ENCODE measurements around the gene ZNF215. TPM values are rescaled to one million over a fixed set of nuclear protein-coding genes. Genes with fewer than 3 reads are reported as not detected.

ZNF215 gene
- total and polyA plus RNA-seq, 2 donors (not counting 1 experiment from before 2014, with no cell fraction given), result 0.85 to 2.8 TPM

DNA sequence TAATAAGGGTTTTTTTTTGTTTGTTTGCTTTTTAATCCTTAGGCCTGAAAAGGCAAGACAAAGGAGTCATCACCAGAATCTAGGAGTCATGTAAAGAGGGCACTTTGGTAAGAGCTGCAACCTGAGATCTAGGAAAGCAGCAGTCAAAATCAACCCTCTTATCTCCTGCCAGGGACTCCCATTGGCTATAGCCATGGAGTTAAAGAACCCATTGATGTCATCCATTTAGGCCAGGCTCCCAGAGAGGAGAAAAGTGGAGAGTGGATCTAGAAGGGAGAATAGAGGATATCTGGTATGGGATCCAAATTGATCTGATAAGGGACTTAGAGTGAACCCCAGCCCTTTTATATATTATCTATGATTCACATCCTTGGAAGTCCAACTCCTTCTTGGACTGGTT lies 35.9 kb downstream of the ZNF215 start:
- ChIA-PET CTCF (no interaction called here), POLR2A (no interaction called here)
- no peaks in the 10 kb centered on the region for H3K4me1 ChIP-seq (ENCODE audit: control insufficient read depth in 2 of 2, insufficient read depth in 2 of 2, low read length in 2 of 2)
- H3K27ac ChIP-seq (ENCODE audit: low read length in 2 of 2), result no peak overlapping the region
- ATAC-seq (ENCODE audit: low read depth) (no peak), DNase-seq (no peak)
- H4K20me1 ChIP-seq (ENCODE audit: control insufficient read depth, insufficient read depth, low read length, poor library complexity, severe bottlenecking), result no peaks in the 10 kb centered on the region
- no peak overlapping the region for H3K9ac ChIP-seq (ENCODE audit: low read length)
- H3K79me2 ChIP-seq (ENCODE audit: control insufficient read depth, insufficient read depth, low read length), result no peaks in the 10 kb centered on the region
- H3K27me3 ChIP-seq (replicated peaks in 1 of 4; ENCODE audit: control extremely low read depth in 1 of 4, control insufficient read depth in 3 of 4, insufficient read depth in 4 of 4, low read length in 3 of 4), result no peaks in the 10 kb centered on the region
- TF ChIP-seq, protein P1, sequence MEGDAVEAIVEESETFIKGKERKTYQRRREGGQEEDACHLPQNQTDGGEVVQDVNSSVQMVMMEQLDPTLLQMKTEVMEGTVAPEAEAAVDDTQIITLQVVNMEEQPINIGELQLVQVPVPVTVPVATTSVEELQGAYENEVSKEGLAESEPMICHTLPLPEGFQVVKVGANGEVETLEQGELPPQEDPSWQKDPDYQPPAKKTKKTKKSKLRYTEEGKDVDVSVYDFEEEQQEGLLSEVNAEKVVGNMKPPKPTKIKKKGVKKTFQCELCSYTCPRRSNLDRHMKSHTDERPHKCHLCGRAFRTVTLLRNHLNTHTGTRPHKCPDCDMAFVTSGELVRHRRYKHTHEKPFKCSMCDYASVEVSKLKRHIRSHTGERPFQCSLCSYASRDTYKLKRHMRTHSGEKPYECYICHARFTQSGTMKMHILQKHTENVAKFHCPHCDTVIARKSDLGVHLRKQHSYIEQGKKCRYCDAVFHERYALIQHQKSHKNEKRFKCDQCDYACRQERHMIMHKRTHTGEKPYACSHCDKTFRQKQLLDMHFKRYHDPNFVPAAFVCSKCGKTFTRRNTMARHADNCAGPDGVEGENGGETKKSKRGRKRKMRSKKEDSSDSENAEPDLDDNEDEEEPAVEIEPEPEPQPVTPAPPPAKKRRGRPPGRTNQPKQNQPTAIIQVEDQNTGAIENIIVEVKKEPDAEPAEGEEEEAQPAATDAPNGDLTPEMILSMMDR (IDR thresholded peaks at IDR 0.05), result no peak
- TF ChIP-seq EZH2 (IDR thresholded peaks at IDR 0.05; ENCODE audit: borderline replicate concordance, insufficient read depth, low read depth, low read length, poor library complexity, severe bottlenecking), result no peak
- H3K4me3 Mint-ChIP-seq, result no peak overlapping the region
- H2AFZ ChIP-seq (ENCODE audit: insufficient read depth, low read depth, low read length, poor library complexity, severe bottlenecking), result no peak overlapping the region
- H3K9me3 Mint-ChIP-seq (ENCODE audit: insufficient read depth), result no peaks in the 10 kb centered on the region
- no peak overlapping the region for H3K4me3 ChIP-seq (ENCODE audit: control extremely low read depth in 1 of 5, extremely low read depth in 1 of 5, insufficient read depth in 1 of 5, low read depth in 2 of 5, low read length in 4 of 5)
- no peaks in the 10 kb centered on the region for H3K4me1 Mint-ChIP-seq
- no peaks in the 10 kb centered on the region for H3K36me3 ChIP-seq (replicated peaks in 1 of 2; ENCODE audit: control extremely low read depth in 1 of 2, control insufficient read depth in 1 of 2, extremely low read depth in 1 of 2, insufficient read depth in 2 of 2, low read length in 1 of 2)
- intact Hi-C loops (cut with micrococcal nuclease), result no loop called here
- H3K4me2 ChIP-seq (replicated peaks; ENCODE audit: low read depth, low read length, poor library complexity, severe bottlenecking), result no peak overlapping the region
- H3K27me3 Mint-ChIP-seq, result no peaks in the 10 kb centered on the region
- no peak overlapping the region for H3K27ac Mint-ChIP-seq
- no peaks in the 10 kb centered on the region for H3K9me3 ChIP-seq (ENCODE audit: control extremely low read depth in 1 of 3, control insufficient read depth in 2 of 3, insufficient read depth in 1 of 3, low read length in 2 of 3)

DNA sequence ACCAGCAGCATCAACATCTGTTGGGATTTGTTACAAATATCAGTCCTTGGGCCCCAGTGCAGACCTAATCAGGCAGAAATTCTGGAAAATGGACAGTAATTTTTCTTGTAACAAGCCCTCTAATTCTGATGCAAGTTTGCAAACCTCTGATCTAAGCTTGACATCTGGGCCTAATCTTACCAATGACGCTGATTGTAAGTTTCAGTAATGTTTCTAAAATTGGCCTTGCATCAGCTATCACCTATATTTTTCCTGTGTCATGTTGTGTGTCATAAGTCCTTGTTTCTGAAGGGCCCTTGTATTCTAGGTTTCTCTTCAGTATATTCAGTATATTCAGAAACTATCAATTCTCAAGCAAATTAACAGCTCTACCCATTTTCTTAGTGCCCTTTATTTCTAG lies 36.4 kb downstream of the ZNF215 start:
- no peaks in the 10 kb centered on the region for H3K4me1 ChIP-seq (ENCODE audit: control insufficient read depth in 2 of 2, insufficient read depth in 2 of 2, low read length in 2 of 2)
- H3K9ac ChIP-seq (ENCODE audit: low read length), result no peak overlapping the region
- no peaks in the 10 kb centered on the region for H3K79me2 ChIP-seq (ENCODE audit: control insufficient read depth, insufficient read depth, low read length)
- no peak overlapping the region for H3K4me2 ChIP-seq (replicated peaks; ENCODE audit: low read depth, low read length, poor library complexity, severe bottlenecking)
- DNase-seq (no peak), ATAC-seq (ENCODE audit: low read depth) (no peak)
- Mint-ChIP-seq H3K27me3 (no peaks in the 10 kb centered on the region), H3K4me1 (no peaks in the 10 kb centered on the region), H3K9me3 (ENCODE audit: insufficient read depth) (peaks cover 1% of the 10 kb centered on the region), H3K27ac (no peak overlapping the region), H3K4me3 (no peak overlapping the region)
- no peaks in the 10 kb centered on the region for H3K36me3 ChIP-seq (replicated peaks in 1 of 2; ENCODE audit: control extremely low read depth in 1 of 2, control insufficient read depth in 1 of 2, extremely low read depth in 1 of 2, insufficient read depth in 2 of 2, low read length in 1 of 2)
- H3K4me3 ChIP-seq (ENCODE audit: control extremely low read depth in 1 of 5, extremely low read depth in 1 of 5, insufficient read depth in 1 of 5, low read depth in 2 of 5, low read length in 4 of 5), result no peak overlapping the region
- intact Hi-C loops (cut with micrococcal nuclease), result no loop called here
- no peak overlapping the region for H2AFZ ChIP-seq (ENCODE audit: insufficient read depth, low read depth, low read length, poor library complexity, severe bottlenecking)
- no peaks in the 10 kb centered on the region for H3K27me3 ChIP-seq (replicated peaks in 1 of 4; ENCODE audit: control extremely low read depth in 1 of 4, control insufficient read depth in 3 of 4, insufficient read depth in 4 of 4, low read length in 3 of 4)
- H3K27ac ChIP-seq (ENCODE audit: low read length in 2 of 2), result no peak overlapping the region
- TF ChIP-seq, protein P1 (IDR thresholded peaks at IDR 0.05), result no peak
- TF ChIP-seq EZH2 (IDR thresholded peaks at IDR 0.05; ENCODE audit: borderline replicate concordance, insufficient read depth, low read depth, low read length, poor library complexity, severe bottlenecking), result no peak
- ChIA-PET CTCF (interaction anchor here (0.6 kb wide), 1 partner anchor 145 kb away, joined by 3 read pairs; no protein-coding TSS in a partner anchor), POLR2A (no interaction called here)
- WGBS (ENCODE audit: insufficient coverage), result no CpG with 5 or more reads among the region's 1 CpG
- H3K9me3 ChIP-seq (ENCODE audit: control extremely low read depth in 1 of 3, control insufficient read depth in 2 of 3, insufficient read depth in 1 of 3, low read length in 2 of 3), result peaks cover 0 to 3% (median 0%) of the 10 kb centered on the region in 3 donors
- no peaks in the 10 kb centered on the region for H4K20me1 ChIP-seq (ENCODE audit: control insufficient read depth, insufficient read depth, low read length, poor library complexity, severe bottlenecking)
